Subcutaneous adipose tissue (tissue), 4 donors: ENCODE measurements around the gene EHBP1L1. TPM values are rescaled to one million over a fixed set of nuclear protein-coding genes. Genes with fewer than 3 reads are reported as not detected.

Experiments
- CTCF ChIP-seq: fragments of 450-650 bp; IDR thresholded peaks from one replicate; pipeline ENCODE4 v1.5.1; 2016; ENCODE audit warnings: low read depth, mild to moderate bottlenecking, control low read depth, antibody characterized with exemption, moderate library complexity
- total RNA-seq, 4 donors: library from RNA; depleted of rRNA; stranded (reverse); fragments of >200 nt; gene quantifications; one replicate each; pipeline ENCODE4 v1.1.0, GENCODE V29; 2016

EHBP1L1 gene
- total RNA-seq, 4 donors from 2014 or later = 27.1 to 79.5 (median 45.7) TPM

DNA sequence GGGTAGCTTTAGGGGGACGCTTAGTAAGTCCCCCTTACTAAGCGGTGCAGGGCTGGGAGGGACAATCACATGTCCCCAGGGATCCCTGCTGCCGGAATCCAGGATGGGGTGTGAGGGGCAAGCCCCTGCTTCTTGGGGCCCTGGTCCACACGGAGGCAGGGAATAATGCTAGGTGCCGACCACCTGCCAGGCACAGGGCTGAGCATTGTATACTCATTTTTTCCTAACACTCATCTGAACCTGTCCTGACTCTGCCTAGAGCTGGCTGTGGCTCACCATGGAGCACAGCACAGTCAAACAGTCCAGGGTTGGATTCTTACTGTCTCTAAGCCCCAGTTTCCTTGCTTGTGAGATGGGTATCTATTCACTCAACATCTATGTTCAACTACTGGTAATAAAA, 16.3 kb upstream of the EHBP1L1 start:
- TF ChIP-seq CTCF = no peak

DNA sequence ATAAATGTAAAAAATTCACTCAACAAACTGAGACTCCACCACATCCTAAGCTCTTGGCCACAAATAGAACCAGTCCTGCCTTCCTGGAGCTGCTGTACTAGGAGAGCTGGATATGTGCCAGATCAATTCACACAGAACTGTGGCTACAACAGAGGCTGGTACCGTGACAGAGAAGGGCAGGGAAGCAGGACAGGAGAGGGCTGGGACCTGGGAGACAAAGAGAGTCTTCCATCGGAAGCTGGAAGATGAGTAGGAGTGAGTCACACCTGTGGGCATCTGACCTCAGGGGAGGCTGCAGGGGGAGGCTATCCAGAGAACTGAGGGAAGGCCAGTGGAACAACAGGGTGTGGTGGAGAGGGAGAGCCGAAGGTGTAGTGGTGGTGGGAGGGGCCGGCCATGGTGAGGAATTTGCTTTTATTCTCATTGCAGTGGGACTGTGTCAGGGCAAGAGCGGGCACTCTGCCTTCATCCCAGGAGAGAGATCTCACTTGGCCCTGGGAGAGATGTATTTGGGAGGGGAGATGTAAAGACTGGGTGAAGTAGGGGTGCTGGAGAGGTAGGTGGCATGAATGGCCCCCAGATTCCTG, 15.8 kb upstream of the EHBP1L1 start:
- TF ChIP-seq CTCF = no peak

DNA sequence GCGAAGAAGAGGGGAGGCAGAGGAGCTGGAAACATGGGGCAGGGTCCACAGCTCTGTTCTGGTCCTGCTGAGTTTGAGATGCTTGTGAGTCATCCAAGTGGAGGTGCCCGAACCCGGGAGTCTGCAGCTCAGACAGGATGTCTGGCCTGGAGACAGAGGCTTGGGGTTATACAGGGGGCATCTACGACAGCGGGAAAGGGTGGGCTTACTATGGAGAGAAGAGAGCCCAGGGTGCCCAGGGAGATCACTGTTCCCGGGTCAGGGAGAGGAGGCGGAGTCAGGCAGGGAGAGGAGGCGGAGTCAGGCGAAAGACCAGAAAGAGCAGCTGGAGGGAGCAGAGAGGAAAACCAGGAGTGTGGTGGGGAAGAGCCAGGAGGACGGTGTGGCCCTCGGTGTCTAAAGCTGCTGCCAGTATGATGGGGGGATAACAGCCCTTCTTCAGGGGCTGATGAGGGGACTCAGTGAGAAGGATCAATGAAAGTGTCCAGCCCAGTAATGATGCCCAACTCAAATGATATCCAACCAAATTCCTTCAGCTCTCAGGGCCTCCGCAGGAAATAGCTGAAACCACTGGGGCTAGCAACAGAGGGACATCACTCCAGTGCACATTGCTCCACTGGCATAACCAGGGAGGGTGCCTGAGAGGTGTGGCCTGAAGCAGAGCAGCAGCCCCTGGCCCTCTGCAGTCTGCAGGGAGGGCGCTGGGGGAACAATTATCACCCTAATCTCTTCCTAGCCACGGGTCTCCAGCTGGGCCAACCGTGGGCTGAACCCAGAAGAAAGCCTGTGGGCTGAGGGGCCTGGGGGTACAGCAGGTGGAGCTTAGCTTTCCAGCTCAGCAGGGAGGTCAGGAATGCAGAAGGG, 15.1 kb upstream of the EHBP1L1 start:
- no peak for TF ChIP-seq CTCF

DNA sequence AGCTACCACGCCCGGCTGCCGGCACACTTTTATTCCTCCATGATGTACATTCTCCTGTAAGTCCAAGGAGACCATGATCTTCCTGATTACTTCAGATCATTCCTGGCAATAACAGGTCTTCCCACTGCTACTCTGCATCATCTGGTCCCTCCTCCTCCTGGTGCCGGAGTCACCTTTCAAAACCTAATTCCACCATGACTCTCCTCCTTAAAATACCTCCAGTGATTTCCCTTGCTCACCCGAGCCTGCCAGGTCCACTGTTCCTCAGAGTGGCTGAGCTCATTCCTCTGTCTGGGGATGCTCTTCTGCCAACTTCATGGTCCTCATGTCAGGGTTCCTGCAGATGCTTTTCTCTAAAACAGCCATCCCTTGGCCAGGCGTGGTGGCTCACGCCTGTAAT, 13.8 kb upstream of the EHBP1L1 start:
- no peak for TF ChIP-seq CTCF

- no peak for TF ChIP-seq CTCF
Observed at GRCh38 chr11:65562788-65563187, 13.1 kb upstream of the EHBP1L1 start.

- no peak for TF ChIP-seq CTCF
Observed at GRCh38 chr11:65563601-65564000, 12.3 kb upstream of the EHBP1L1 start.

DNA sequence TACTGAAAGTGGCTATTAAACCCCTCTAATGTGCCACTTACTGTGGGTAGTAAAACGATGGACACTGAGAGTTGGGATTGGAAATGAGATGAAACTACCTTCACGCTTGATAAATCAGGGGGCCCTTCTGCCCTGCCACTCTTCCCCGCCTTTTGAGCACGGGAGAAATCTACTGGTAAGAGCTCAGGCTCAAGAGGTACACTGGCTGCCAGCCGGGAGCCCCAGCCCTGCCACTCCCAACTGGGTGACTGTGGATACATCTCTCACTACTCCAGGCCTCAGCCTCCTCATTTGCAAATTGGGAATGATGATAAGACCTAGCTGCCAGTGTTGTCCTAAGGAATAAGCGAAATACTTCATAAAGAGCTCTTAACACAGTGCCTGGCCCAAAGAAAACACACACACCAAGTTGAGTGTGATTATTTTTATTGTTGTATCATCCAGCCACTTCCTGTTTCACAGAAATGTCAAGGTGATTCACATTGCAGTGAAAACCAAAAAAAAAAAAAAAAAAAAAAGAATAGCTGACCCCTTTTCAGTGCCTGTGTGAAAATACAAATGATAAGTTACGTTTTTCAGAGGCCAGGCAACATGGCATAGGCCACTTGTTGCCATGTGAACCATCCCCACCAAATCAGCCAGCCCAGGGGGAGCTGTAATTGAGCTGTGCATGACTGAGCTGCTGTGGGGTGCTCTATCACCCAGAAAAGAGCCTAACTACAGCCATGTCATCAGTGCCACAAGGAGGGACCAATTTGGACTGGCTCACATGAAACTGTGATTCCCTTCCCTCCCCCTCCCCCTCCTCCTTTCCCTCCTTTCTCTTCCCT, 10.0 kb upstream of the EHBP1L1 start:
- no peak for TF ChIP-seq CTCF
